Upper lobe of left lung (tissue), 6 donors: ENCODE data around the gene CARTPT. TPM values are rescaled to one million over a fixed set of nuclear protein-coding genes. Genes with fewer than 3 reads are reported as not detected.

Source experiments
- ATAC-seq, 2 donors: fragments of 200-7000 bp; cut with Tn5 transposase; one replicate each; pipeline ENCODE4 v1.9.1; 2022; ENCODE audit warnings: mild to moderate bottlenecking in 2 of 2, moderate library complexity in 2 of 2; ENCODE audit not compliant: low FRiP score in 2 of 2
- DNase-seq, 2 donors: peaks; one replicate each; pipeline ENCODE4 v3.0.0-alpha.2; 2019 to 2020
- H3K27ac ChIP-seq, 4 donors: fragments of 200-600 bp; sonication (generic); one replicate each; pipeline ENCODE4 v1.5.1; 2016 to 2019
- H3K27me3 ChIP-seq, 4 donors: fragments of 200-600 bp; sonication (generic); one replicate each; pipeline ENCODE4 v1.5.1; 2017 to 2019
- H3K36me3 ChIP-seq, 4 donors: fragments of 200-600 bp; sonication (generic); one replicate each; pipeline ENCODE4 v1.5.1; 2016 to 2019
- H3K4me1 ChIP-seq, 4 donors: fragments of 200-600 bp; sonication (generic); one replicate each; pipeline ENCODE4 v1.5.1; 2018 to 2019
- H3K4me3 ChIP-seq, 4 donors: fragments of 200-600 bp; sonication (generic); one replicate each; pipeline ENCODE4 v1.5.1; 2017 to 2019; ENCODE audit warnings: mild to moderate bottlenecking in 2 of 4, moderate library complexity in 1 of 4
- H3K9me3 ChIP-seq, 4 donors: fragments of 200-600 bp; sonication (generic); one replicate each; pipeline ENCODE4 v1.5.1; 2018 to 2019
- EP300 ChIP-seq, 4 donors: sonication (generic); formaldehyde crosslinking; IDR thresholded peaks; one replicate each; pipeline ENCODE4 v1.5.1; 2017; ENCODE audit warnings: antibody characterized with exemption in 4 of 4, control low read depth in 2 of 4
- POLR2A ChIP-seq, 4 donors: fragments of 450-650 bp; IDR thresholded peaks; one replicate each; pipeline ENCODE4 v1.5.1; 2016 to 2017; ENCODE audit warnings: antibody characterized with exemption in 4 of 4, mild to moderate bottlenecking in 2 of 4
- POLR2AphosphoS5 ChIP-seq, 2 donors: sonication (generic); formaldehyde crosslinking; IDR thresholded peaks; one replicate each; pipeline ENCODE4 v1.5.1; 2017; ENCODE audit warnings: antibody characterized with exemption in 2 of 2
- WGBS, 2 donors: methylation state at CpG; one replicate each; pipeline ENCODE4 v1.1.5; 2017 to 2018; 5-methylcytosine and 5-hydroxymethylcytosine counted together
- total RNA-seq, 6 donors: library from RNA; depleted of rRNA in 4 of 6; stranded (reverse); fragments of >200 nt in 4 of 6; gene quantifications; one replicate each; pipeline versions ENCODE4 v1.1.0 to v1.2.1, GENCODE V29; 2016 to 2021
- TF ChIP-seq, protein P1 (sequence below), 6 experiments: fragments of 450-650 bp in 4 of 6; fragments of 200-600 bp in 2 of 6; sonication (generic) in 2 of 6; IDR thresholded peaks; one replicate each; pipeline ENCODE4 v1.5.1; 2016 to 2019; ENCODE audit warnings: antibody characterized with exemption in 6 of 6
- donor health status: DM: no; HTN: no; CAD: no; lungs with moderate emphysema.
- donor health status: DM: no; HTN: yes; CAD: no; lungs with severe emphysema.

The CARTPT gene
- total RNA-seq, 6 donors from 2014 or later, result 0.69 TPM; not detected in 5

DNA sequence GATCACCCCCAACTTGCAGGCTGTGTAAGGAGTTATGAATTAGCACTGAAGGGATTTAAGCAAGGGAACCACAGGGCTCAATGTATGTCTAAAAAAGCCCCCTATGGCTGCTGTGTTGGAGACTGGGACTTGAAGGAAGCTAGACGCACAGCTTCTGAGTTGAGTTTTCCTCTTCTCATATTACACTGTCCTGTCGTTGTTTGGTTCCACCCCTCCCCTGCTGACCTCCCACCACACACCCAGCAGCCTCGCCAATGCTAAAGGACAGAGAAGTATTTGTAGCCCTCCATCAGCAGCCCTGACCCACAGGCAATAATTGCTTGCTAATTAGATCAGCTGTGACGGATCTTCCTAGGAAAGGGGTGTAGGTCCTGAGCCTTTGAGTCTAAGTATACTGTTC is 15.1 kb upstream of the CARTPT start:
- Histone ChIP-seq H3K27me3 (no peaks in the 10 kb centered on the region), H3K4me1 (peaks cover 0 to 2% (median 0%) of the 10 kb centered on the region in 4 donors), H3K36me3 (no peaks in the 10 kb centered on the region), H3K9me3 (no peaks in the 10 kb centered on the region), H3K4me3 (no peak overlapping the region), H3K27ac (no peak overlapping the region)
- DNase-seq, result no peak
- 28 to 54% methylated on average over 4 of the region's 4 CpGs for WGBS, 2 donors
- TF ChIP-seq, protein P1, sequence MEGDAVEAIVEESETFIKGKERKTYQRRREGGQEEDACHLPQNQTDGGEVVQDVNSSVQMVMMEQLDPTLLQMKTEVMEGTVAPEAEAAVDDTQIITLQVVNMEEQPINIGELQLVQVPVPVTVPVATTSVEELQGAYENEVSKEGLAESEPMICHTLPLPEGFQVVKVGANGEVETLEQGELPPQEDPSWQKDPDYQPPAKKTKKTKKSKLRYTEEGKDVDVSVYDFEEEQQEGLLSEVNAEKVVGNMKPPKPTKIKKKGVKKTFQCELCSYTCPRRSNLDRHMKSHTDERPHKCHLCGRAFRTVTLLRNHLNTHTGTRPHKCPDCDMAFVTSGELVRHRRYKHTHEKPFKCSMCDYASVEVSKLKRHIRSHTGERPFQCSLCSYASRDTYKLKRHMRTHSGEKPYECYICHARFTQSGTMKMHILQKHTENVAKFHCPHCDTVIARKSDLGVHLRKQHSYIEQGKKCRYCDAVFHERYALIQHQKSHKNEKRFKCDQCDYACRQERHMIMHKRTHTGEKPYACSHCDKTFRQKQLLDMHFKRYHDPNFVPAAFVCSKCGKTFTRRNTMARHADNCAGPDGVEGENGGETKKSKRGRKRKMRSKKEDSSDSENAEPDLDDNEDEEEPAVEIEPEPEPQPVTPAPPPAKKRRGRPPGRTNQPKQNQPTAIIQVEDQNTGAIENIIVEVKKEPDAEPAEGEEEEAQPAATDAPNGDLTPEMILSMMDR (IDR thresholded peaks at IDR 0.05), result no peak
- no peak for ATAC-seq

DNA sequence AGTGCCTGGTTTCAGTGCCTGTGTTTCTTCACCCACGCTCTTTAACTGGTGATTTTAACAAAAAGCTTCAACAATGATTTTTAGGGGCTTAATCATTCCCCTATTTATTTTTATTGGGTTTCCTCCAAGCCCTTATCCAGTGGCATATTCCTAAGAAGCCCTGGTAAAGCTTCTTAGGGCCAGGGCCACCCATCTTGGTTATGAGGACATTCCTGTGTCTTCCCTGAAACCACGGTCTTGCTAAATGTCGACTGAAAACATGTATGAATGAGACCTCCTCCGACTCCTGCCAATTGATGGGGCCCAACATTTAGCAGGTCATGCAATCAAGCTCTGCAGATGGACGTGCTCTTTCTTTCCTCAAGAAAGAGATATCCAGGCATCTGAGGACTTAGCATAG is 13.7 kb upstream of the CARTPT start:
- Histone ChIP-seq H3K27me3 (no peaks in the 10 kb centered on the region), H3K4me3 (no peak overlapping the region), H3K9me3 (no peaks in the 10 kb centered on the region), H3K36me3 (no peaks in the 10 kb centered on the region), H3K4me1 (no peaks in the 10 kb centered on the region), H3K27ac (no peak overlapping the region)
- no peak for TF ChIP-seq EP300 (IDR thresholded peaks at IDR 0.05)
- no peak for TF ChIP-seq POLR2AphosphoS5 (IDR thresholded peaks at IDR 0.05)
- TF ChIP-seq POLR2A (IDR thresholded peaks at IDR 0.05), result no peak
- TF ChIP-seq, protein P1 (IDR thresholded peaks at IDR 0.05), result no peak
- ATAC-seq (no peak), DNase-seq (no peak)
- 83 to 84% methylated on average over 5 of the region's 5 CpGs for whole genome bisulfite sequencing, 2 donors

DNA sequence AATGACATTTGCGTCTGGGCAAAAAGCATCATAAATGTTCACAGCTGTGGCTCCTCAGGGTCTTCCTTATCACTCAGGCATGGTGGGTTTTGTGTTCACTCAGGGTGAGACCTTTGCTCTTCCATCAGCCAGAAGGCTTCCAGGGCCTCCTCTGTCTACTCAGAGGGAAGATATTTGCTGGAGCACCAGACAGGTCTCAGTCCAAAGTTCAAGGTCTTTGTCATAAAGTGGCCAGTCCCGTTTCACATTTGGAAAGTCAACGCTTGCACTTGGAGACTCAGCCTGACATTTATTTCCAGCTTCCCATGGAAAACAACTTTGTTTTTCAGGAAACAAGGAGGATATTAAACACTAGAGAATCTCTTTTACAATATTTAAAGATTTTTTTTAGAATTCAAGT is 12.2 kb upstream of the CARTPT start:
- Histone ChIP-seq H3K4me3 (no peak overlapping the region), H3K27ac (no peak overlapping the region), H3K27me3 (no peaks in the 10 kb centered on the region), H3K4me1 (no peaks in the 10 kb centered on the region), H3K9me3 (no peaks in the 10 kb centered on the region), H3K36me3 (no peaks in the 10 kb centered on the region)
- 71 to 77% methylated on average over 2 to 3 of the region's 3 CpGs for WGBS, 2 donors
- TF ChIP-seq, protein P1 (IDR thresholded peaks at IDR 0.05), result no peak
- TF ChIP-seq POLR2A (IDR thresholded peaks at IDR 0.05) (no peak), POLR2AphosphoS5 (IDR thresholded peaks at IDR 0.05) (no peak), EP300 (IDR thresholded peaks at IDR 0.05) (no peak)
- no peak for ATAC-seq
- no peak for DNase-seq

DNA sequence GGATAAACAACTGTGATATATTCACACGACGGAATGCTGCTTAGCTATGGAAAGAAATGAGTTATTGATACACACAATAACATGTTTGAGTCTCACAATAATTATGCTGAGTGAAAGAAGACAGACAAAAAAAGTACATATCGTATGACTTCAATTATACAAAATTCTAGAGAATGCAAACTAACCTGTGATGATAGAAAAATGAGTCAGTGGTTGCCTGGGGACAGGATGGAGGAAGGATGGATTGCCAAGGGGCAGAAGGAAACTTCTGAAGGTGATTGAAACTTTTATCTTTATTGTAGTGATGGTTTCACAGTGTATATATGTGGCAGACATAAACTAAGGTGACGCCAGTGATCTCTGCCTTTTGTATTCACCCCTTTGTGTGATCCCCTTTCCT is 7.5 kb upstream of the CARTPT start:
- H3K4me1 ChIP-seq, result no peaks in the 10 kb centered on the region
- no peak overlapping the region for H3K4me3 ChIP-seq
- TF ChIP-seq POLR2AphosphoS5 (IDR thresholded peaks at IDR 0.05), result no peak
- TF ChIP-seq, protein P1 (IDR thresholded peaks at IDR 0.05), result no peak
- TF ChIP-seq POLR2A (IDR thresholded peaks at IDR 0.05), result no peak
- TF ChIP-seq EP300 (IDR thresholded peaks at IDR 0.05), result no peak
- no peak for ATAC-seq
- no peaks in the 10 kb centered on the region for H3K27me3 ChIP-seq
- no peak overlapping the region for H3K27ac ChIP-seq
- no peak for DNase-seq
- H3K9me3 ChIP-seq, result no peaks in the 10 kb centered on the region
- 67 to 83% methylated on average over 4 of the region's 4 CpGs for WGBS, 2 donors
- no peaks in the 10 kb centered on the region for H3K36me3 ChIP-seq

DNA sequence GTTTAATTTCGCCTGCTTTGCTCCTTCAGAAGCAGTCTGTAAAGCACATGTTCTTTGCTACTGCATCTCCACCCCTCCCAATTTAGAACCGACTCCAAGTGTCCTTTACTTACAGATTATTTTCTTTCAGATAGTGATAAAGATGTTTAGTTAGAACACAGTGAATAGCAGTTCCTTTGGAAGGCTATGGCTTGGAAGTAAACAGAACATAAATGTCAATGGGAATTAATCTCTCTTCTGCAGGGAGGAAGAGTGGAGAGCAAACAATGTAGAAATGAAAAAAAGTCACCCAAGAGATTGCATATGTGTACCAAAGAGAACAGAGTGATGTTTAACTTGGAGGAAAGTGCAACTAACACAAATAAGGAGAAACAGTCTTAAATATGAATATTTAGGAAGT is 4.2 kb upstream of the CARTPT start:
- 23 to 36% methylated on average over 2 of the region's 2 CpGs for WGBS, 2 donors
- H3K4me1 ChIP-seq, result peaks cover 0 to 5% (median 0%) of the 10 kb centered on the region in 4 donors
- H3K9me3 ChIP-seq, result no peaks in the 10 kb centered on the region
- H3K27me3 ChIP-seq, result peaks cover 0 to 14% (median 7%) of the 10 kb centered on the region in 4 donors
- H3K36me3 ChIP-seq, result no peaks in the 10 kb centered on the region
- no peak for ATAC-seq
- H3K27ac ChIP-seq, result no peak overlapping the region
- no peak overlapping the region for H3K4me3 ChIP-seq
- no peak for DNase-seq
- no peak for TF ChIP-seq EP300 (IDR thresholded peaks at IDR 0.05)
- TF ChIP-seq POLR2AphosphoS5 (IDR thresholded peaks at IDR 0.05), result no peak
- TF ChIP-seq, protein P1 (IDR thresholded peaks at IDR 0.05), result no peak
- no peak for TF ChIP-seq POLR2A (IDR thresholded peaks at IDR 0.05)
